Hematopoietic multipotent progenitor cell treated with erythropoietin and hydrocortisone succinate and interleukin-3 and kit ligand, for 17 days (in vitro differentiated cells): ENCODE data around the gene KLHDC7A.

Experiments used
- DNase-seq: peaks from one replicate; pipeline ENCODE4 v3.0.0-alpha.2; 2015; ENCODE audit warnings: low spot score

KLHDC7A gene

GRCh38 chr1:18473195-18473815 is 7.4 kb upstream of the KLHDC7A start:
- no peak for DNase-seq

DNA sequence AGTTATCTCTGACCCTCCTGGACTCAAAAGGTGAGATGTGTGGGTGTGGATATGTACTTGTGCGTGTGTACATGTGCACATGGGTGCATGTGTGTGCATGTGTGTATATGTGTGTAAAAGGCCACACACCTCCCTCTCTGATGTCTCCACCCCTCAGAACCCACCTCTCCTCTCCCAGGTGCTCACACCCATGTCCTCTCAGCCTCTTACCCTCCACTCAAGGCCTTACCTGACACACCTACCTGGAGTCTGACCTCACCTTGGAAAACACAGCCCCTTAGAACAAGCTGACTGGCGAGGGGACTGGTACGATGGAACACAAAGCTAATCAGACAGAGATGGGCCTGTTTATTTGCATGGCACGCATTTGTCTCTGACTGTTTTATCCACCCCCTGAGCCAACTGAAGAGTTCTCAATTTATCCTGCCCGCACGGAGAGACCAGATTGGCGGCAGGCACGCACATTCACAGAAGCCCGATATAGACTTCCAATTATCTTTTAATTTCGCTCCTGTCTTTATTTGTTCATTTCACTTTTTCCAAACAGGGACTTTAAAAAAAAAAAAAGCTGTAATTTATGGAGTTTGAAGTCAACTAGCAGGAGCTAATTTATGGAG is 6.1 kb upstream of the KLHDC7A start:
- no peak for DNase-seq

- DNase-seq, result no peak
Measured at GRCh38 chr1:18475234-18475905, 5.4 kb upstream of the KLHDC7A start.

- no peak for DNase-seq
Measured at GRCh38 chr1:18479454-18479853, 1.3 kb upstream of the KLHDC7A start.

DNA sequence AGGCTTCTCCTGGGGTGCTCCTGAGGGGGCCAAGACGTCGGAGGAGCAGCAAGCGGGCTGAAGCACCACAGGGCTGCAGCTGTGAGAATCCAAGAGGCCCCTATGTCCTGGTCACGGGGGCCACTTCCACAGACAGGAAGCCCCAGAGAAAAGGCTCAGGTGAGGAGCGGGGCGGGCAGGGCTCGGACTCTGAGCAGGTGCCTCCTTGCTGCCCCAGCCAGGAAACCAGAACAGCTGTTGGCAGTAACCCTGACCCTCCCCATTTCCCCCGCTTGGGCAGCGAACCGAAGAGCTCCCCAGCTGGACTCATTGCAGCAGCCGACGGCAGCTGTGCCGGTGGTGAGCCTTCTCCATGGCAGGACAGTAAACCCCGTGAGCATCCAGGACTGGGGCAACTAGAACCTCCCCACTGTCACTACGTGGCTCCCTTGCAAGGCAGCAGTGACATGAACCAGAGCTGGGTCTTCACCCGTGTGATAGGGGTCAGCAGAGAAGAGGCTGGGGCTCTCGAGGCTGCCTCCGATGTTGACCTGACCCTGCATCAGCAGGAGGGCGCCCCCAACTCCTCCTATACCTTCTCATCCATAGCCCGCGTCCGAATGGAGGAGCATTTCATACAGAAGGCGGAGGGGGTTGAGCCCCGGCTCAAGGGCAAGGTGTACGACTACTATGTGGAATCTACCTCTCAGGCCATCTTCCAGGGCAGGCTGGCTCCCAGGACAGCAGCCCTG is 625 bp downstream of the KLHDC7A start:
- no peak for DNase-seq

DNA sequence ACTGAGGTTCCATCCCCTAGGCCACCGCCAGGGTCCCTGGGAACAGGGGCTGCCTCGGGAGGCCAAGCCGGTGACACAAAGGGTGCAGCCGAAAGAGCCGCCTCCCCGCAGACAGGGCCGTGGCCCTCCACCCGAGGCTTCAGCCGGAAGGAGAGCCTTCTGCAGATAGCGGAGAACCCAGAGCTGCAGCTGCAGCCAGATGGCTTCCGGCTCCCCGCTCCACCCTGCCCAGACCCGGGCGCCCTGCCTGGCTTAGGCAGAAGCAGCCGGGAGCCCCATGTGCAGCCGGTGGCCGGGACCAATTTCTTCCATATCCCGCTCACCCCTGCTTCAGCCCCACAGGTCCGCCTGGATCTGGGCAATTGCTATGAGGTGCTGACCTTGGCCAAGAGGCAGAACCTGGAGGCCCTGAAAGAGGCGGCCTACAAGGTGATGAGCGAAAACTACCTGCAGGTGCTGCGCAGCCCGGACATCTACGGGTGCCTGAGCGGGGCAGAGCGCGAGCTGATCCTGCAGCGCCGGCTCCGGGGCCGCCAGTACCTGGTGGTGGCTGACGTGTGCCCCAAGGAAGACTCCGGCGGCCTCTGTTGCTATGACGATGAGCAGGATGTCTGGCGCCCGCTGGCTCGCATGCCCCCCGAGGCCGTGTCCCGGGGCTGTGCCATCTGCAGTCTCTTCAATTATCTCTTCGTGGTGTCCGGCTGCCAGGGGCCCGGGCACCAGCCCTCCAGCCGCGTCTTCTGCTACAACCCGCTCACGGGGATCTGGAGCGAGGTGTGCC is 1.4 kb downstream of the KLHDC7A start:
- no peak for DNase-seq

DNA sequence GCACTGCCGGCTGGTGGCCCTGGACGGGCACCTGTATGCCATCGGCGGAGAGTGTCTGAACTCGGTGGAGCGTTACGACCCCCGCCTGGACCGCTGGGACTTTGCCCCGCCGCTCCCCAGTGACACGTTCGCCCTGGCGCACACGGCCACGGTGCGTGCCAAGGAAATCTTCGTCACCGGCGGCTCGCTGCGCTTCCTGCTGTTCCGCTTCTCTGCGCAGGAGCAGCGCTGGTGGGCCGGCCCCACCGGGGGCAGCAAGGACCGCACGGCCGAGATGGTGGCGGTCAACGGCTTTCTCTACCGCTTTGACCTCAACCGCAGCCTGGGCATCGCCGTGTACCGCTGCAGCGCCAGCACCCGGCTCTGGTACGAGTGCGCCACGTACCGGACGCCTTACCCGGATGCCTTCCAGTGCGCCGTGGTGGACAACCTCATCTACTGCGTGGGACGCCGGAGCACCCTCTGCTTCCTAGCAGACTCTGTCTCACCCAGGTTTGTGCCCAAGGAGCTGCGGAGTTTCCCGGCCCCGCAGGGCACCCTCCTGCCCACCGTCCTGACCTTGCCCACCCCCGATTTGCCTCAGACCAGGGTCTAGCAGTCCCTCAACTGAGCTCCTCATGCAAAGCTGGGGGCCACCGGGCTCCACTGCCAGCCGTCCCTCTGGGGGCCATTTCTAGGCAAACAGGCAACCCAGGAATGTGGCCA is 2.1 kb downstream of the KLHDC7A start:
- no peak for DNase-seq

- no peak for DNase-seq
Measured at GRCh38 chr1:18484276-18484675, 3.5 kb downstream of the KLHDC7A start.

GRCh38 chr1:18484721-18485120 is 4.0 kb downstream of the KLHDC7A start:
- no peak for DNase-seq

GRCh38 chr1:18485227-18485626 is 4.5 kb downstream of the KLHDC7A start:
- DNase-seq, result no peak

DNA sequence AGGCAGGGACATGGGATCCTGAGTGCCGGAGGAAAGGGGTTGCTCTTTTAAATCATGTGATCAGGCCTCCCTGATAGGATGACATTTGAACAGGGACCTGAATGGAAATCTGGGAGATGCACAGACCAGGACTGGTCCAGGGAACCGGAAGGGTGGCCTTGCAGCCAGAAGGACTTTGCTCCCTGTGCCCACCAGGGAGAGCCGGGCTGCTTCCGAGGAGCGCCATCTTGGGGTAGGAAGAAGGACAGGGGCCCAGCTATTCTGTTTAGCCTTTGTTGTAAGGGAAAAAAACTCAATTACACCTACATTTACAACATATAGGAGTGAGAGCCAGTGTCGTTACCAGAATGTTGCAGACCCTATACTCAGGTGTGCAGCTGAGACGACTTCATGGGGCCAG is 5.5 kb downstream of the KLHDC7A start:
- no peak for DNase-seq

DNA sequence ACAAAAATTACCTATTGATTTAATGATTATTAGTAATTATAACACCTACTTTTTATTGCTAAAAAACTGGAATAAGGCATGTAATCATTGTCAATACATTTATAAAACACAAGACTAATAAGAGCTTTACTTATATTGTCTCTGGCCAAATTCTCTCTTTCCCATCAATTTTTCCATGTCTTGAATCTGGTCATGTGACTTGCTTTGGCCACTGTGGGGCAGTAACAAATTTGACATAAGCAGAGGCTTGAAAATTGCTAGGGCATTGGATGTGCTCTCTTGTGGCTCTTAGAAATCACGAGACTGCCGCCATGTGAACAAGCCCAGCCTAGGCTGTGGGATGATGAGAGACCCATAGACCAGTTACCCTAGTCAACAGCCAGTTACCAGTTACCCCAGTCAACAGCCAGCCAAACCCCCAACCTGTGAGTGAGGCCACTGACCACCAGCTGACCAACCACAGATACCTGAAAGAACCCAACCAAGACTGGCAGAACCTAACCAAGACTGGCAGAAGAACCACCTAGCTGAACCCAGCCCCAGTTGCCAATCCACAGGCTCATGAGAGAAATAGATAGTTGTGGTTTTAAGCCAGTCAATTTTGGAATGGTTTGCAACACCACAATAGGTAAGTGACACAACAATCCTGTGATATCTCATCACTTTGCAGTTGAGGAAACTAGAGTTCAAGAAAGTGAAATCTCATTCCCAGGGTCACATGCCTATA is 8.8 kb downstream of the KLHDC7A start:
- DNase-seq, result no peak

- no peak for DNase-seq
Measured at GRCh38 chr1:18491168-18491567, 10.4 kb downstream of the KLHDC7A start.

DNA sequence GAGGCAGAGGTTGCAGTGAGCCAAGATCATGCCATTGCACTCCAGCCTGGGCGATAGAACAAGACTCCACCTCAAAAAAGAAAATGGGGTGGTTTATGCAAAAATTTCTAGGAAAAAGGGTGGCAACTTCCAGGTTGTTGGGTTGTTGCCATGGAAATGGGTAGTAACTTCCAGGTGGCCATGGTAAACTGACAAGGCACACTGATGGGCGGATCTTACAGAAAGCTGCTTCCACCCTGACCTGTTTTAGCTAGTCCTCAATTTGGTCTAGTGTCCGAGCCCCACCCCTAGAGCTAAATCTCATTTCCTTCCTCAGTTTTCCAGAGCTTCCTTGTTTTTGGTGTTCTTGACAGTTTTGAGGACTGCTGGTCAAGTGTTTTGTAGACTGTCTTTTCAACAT is 13.6 kb downstream of the KLHDC7A start:
- DNase-seq, result no peak

GRCh38 chr1:18495635-18496034 is 14.9 kb downstream of the KLHDC7A start:
- no peak for DNase-seq

DNA sequence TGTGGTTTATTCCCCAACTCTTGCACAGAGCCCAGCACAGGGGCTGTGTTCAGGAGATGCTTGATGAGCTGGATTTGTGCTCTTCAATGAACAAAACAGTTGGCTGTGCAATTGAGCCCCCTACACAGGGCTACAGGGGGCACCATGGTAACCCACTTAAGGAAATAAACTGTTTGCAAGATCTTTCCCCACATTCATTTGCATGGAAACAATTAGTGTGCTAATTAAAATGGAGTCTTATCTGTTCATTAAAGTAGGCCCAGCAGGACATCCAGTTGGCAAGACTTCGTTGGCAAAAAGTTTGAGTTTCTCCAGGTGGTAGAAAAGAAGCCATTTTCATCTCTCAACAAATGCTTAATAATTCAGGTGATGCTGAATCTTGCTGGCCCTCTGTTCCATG is 15.3 kb downstream of the KLHDC7A start:
- no peak for DNase-seq

DNA sequence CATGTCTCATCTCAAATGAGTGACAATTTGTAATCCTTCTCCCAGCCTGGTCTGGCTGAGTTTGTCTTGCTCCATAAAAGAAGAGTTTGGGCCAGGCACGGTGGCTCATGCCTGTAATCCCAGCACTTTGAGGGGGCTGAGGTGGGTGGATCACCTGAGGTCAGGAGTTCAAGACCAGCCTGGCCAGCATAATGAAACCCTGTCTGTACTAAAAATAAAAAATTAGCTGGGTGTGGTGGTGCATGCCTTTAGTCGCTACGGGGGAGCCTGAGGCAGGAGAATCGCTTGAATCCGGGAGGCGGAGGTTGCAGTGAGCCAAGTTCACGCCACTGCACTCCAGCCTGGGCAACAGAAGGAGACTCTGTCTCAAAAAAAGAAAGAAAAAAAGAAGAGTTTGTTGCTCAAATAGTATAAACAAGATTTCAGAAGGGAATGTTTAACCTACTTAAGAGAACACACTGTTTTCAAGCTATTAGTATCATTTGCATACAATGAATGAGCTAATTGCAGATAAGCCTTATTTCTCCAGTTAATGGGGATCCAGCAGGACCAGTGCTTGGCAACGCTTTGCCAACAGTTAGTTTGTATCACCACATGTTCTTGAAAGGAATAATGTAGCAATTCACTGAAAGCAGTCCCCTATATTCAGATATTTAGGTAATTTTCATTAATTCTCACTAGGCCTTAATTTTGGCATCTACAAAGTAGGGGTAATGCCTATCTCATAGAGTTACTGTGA is 15.9 kb downstream of the KLHDC7A start:
- no peak for DNase-seq

GRCh38 chr1:18501833-18502232 is 21.1 kb downstream of the KLHDC7A start:
- DNase-seq, result no peak

- no peak for DNase-seq
Measured at GRCh38 chr1:18504609-18505008, 23.9 kb downstream of the KLHDC7A start.

GRCh38 chr1:18505666-18506065 is 24.9 kb downstream of the KLHDC7A start:
- DNase-seq, result no peak
